RWPE1 (cell line): Measurements from ENCODE around the gene TTLL1.
A peak's percentile ranks its signal among the peaks of the same experiment; 100 is the strongest.

ENCODE experiments used
- CTCF ChIA-PET: fragments of 350-600 bp; sonication (Branson Sonifier 250); formaldehyde crosslinking; extraction: SDS; loops from one replicate; lab custom pipeline; 2021; lab: Yijun Ruan, JAX
- POLR2A ChIA-PET: fragments of 400-600 bp; formaldehyde crosslinking; extraction: SDS; loops from one replicate; lab custom pipeline; 2020; ENCODE audit warnings: antibody characterized with exemption; ENCODE audit not compliant: low non-redundant PET; lab: Yijun Ruan, JAX
- DNase-seq: peaks from one replicate; pipeline ENCODE4 v3.0.0; 2012; ENCODE audit warnings: low spot score
- H3K27ac ChIP-seq: fragments of 450-650 bp; 2 replicates; pipeline ENCODE4 v1.5.1; 2017
- TF ChIP-seq, protein P1 (sequence below): fragments of 450-650 bp; conservative IDR thresholded peaks from 2 replicates; pipeline ENCODE4 v1.5.1; 2017; ENCODE audit warnings: low read depth, mild to moderate bottlenecking

Gene TTLL1

DNA sequence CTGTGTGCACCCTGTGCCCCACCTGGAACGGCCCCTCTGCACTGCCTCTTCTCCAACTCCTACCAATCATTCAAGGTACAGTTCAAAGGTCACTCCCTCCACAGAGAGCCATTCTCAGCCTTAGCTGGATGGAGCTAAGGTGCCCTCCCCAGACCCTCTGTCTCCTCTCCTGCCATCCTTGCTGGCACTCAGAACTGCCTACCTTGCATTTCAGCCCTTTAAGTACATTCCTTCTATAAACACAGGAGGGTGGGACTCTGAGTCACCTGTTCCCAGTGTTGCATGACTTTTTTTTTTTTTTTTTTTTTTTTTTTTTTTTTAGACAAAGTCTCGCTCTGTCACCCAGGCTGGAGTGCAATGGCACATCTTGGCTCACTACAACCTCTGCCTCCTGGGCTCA, 8.6 kb downstream of the TTLL1 start:
- no peak overlapping the region for H3K27ac ChIP-seq
- CTCF ChIA-PET = no interaction called here
- peak; percentile 57 for DNase-seq
- POLR2A ChIA-PET = interaction anchor here (0.6 kb wide), 1 partner anchor 214 kb away, joined by 3 read pairs; no protein-coding TSS in a partner anchor
- TF ChIP-seq, protein P1, sequence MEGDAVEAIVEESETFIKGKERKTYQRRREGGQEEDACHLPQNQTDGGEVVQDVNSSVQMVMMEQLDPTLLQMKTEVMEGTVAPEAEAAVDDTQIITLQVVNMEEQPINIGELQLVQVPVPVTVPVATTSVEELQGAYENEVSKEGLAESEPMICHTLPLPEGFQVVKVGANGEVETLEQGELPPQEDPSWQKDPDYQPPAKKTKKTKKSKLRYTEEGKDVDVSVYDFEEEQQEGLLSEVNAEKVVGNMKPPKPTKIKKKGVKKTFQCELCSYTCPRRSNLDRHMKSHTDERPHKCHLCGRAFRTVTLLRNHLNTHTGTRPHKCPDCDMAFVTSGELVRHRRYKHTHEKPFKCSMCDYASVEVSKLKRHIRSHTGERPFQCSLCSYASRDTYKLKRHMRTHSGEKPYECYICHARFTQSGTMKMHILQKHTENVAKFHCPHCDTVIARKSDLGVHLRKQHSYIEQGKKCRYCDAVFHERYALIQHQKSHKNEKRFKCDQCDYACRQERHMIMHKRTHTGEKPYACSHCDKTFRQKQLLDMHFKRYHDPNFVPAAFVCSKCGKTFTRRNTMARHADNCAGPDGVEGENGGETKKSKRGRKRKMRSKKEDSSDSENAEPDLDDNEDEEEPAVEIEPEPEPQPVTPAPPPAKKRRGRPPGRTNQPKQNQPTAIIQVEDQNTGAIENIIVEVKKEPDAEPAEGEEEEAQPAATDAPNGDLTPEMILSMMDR = no peak

DNA sequence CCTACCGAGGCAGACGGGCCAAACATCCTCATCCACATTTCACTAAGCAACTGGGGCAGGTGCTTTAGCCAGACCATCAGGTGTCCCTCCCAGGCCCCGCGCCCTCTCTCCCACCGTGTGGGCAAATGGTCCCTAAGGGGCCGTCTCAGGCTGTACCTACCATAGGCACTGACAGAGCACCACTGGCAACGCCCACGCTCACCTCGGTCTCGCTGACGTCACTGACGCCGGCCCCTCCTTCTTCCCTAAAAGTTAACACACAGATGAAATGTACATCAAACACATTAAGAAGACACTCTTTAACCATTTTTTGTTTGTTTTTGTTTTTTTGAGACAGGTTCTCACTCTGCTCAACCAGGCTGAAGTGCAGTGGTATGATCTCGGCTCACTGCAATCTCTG, 9.4 kb downstream of the TTLL1 start:
- TF ChIP-seq, protein P1 = no peak
- no peak overlapping the region for H3K27ac ChIP-seq
- ChIA-PET POLR2A (no interaction called here), CTCF (no interaction called here)
- DNase-seq = no peak

DNA sequence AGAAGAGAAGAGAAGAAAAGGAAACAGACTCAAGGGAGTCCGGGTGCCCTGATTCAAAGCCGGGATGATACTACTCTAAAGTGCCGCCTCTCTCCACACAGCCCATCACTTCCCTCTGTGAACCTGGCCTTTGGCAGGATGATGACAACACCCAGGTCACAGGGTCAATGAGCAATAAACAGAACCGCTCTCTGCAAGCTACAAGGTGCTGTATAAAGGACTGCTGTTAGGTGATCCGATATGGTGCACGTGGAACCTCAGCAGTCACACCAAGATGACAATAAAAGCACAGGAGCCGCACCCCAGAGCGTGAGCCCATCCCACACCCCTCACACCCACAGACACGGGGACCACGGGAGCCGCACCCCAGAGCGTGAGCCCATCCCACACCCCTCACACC, 10.7 kb downstream of the TTLL1 start:
- TF ChIP-seq, protein P1 = no peak
- CTCF ChIA-PET = no interaction called here
- DNase-seq = no peak
- no peak overlapping the region for H3K27ac ChIP-seq
- POLR2A ChIA-PET = no interaction called here

DNA sequence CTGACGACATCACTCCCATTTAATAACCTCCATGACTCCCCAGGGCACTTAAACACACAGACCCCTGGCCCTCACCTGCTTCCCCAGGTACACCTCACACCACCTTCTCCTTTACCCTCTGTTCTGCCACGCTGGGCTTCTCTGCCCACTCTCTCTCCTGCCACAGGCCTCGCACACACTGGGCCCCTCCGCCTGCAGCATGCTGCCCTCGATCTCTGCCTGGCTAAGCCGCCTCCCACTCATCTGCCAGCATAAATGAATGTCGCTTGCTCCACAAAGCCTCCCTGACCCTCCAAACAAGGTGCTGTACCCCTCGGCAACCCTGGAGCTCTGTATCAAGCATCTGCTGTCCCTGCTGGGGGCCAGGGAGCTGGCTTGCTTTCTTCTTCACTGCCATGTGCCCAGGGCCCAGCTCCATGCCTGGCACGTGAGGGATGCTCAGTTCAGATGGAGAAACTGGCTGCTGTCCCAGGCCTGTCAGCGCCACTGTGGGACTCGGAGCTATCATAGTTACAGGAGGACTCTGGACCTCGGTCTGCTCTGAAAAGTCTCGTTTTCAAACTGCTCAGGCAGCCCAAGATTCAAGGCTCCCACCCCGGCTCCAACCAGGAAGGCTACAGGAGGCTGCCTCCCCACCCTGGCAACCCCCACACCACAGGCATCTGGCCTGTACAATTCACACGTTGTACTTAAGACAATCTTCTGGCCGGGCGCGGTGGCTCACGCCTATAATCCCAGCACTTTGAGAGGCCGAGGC, 11.9 kb downstream of the TTLL1 start:
- TF ChIP-seq, protein P1 = no peak
- ChIA-PET CTCF (interaction anchor here (0.5 kb wide), 1 partner anchor 16 kb away, joined by 4 read pairs; no protein-coding TSS in a partner anchor), POLR2A (no interaction called here)
- no peak overlapping the region for H3K27ac ChIP-seq
- no peak for DNase-seq

DNA sequence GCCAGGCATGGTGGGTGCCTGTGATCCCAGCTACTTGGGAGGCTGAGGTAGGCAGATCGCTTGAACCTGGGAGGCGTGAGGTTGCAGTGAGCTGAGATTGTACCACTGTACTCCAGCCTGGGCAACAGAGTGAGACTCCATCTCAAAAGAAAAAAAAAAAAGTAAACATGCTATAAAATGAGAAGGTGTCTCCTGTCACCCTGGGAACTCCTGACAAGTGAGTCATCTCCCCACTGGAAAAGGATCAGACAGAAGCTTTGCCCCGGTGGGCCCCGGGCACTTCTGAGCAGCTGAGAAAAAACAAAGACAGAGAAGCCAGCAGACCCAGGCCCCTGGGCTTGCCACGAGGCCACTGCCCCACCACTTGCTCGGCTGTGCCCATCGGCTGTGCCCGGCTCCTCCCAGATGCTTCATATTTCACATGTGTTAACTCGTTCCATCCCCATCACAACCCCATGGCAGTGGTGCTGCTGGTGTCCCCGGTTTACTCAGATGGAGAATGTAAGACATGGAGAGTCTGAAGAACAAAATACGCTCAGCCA, 22.3 kb downstream of the TTLL1 start:
- no peak for DNase-seq
- ChIA-PET POLR2A (no interaction called here), CTCF (no interaction called here)
- peak overlapping the region; percentile 63 for H3K27ac ChIP-seq
- TF ChIP-seq, protein P1 = no peak

DNA sequence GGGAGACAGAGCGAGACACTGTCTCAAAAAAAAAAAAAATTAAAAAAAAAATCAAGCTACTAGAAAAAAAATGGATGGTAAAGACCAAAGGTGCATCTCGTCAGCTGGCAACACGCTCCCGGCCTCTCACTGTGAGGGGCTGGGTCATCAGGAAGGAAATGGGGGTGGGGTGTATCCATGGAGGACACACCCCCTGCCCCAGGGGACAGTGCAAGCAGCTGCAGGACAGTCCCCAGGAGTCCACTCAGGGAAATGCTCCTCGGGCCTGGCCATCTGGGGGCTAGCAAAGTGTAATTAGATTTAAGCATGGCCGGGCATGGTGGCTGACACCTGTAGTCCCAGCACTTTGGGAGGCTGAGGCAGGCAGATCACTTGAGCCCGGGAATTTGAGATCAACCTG, 23.1 kb downstream of the TTLL1 start:
- POLR2A ChIA-PET = no interaction called here
- CTCF ChIA-PET = no interaction called here
- no peak overlapping the region for H3K27ac ChIP-seq
- TF ChIP-seq, protein P1 = no peak
- no peak for DNase-seq
